ENCODE measurements around the gene ZBTB12. TPM values are rescaled to one million over a fixed set of nuclear protein-coding genes. Genes with fewer than 3 reads are reported as not detected.

Gene ZBTB12
- total and polyA plus RNA-seq, 2 of the 4 experiments (the other 2 are of a cell fraction) = 2.0 to 8.5 TPM

DNA sequence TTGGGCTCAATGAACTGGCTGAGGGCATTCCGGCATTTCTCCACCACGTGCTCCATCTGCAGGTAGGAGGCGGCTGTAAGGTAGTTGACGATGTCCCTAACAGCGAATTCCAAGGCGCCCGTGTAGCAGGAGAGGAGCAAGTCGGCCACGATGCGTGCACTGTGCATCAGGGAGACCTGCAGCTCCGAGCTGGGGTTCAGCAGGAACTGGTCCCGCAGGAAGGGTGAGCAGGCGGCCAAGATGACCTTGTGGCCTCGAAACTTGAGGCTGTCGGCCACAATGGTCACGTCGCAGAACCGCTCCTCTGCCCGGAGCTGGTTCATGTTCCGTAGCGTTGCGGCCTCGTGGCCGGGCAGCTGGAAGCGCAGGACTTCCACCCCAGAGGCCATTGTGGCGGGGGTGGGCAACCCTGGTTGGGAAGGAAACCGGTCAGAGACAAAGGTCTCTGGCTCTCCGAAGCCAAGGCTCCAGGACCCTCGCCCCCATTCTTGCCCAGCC is 920 bp downstream of the ZBTB12 start:
- Histone ChIP-seq H2AFZ (replicated peaks; ENCODE audit: low read length, poor library complexity) (peak overlapping the region; percentile 90), H3K14ac (replicated peaks; ENCODE audit: low read depth, low read length) (peak overlapping the region; percentile 24; the same call in 1 of the 2 replicates), H3K4ac (ENCODE audit: low read depth, low read length) (peak overlapping the region; percentile 53), H3K18ac (ENCODE audit: low read depth, low read length) (peak overlapping the region; percentile 17; the same call in 1 of the 2 replicates), H4K5ac (ENCODE audit: low read depth, low read length) (peak overlapping the region; percentile 53), H2BK15ac (ENCODE audit: low read depth, low read length) (no peak overlapping the region), H3K9me3 (ENCODE audit: control insufficient read depth, insufficient read depth, low read length) (no peaks in the 10 kb centered on the region), H3K9me1 (ENCODE audit: insufficient read depth, low read length) (peaks cover 5% of the 10 kb centered on the region; the same call in 1 of the 2 replicates), H3K23ac (ENCODE audit: low read depth, low read length) (peak overlapping the region; percentile 38; the same call in 1 of the 2 replicates), H2BK5ac (ENCODE audit: low read depth, low read length, poor library complexity, severe bottlenecking) (peak overlapping the region; percentile 58), H3K27ac (ENCODE audit: insufficient read depth, low read length) (peak overlapping the region; percentile 64), H2AK9ac (replicated peaks; ENCODE audit: low read depth, low read length, poor library complexity) (peak overlapping the region; percentile 75), H3K4me1 (ENCODE audit: control insufficient read depth, insufficient read depth, low read length) (peaks cover 12% of the 10 kb centered on the region), H3K36me3 (ENCODE audit: control insufficient read depth, insufficient read depth, low read length) (peaks cover 5% of the 10 kb centered on the region; the same call in 1 of the 2 replicates), H2BK120ac (ENCODE audit: low read depth, low read length) (peak overlapping the region; percentile 5; the same call in 1 of the 2 replicates), H2BK20ac (ENCODE audit: low read depth, low read length) (0 out of 2 replicates have a peak overlapping the region, but pooled peaks have one; percentile 37), H3K4me3 (ENCODE audit: insufficient read depth, low read depth, low read length) (peak overlapping the region; percentile 58), H2AK5ac (ENCODE audit: low read depth, low read length) (peak overlapping the region; percentile 86), H3K4me2 (ENCODE audit: low read depth, low read length) (peak overlapping the region; percentile 79), H3K56ac (ENCODE audit: extremely low read depth, insufficient read depth, low read length) (0 out of 2 replicates have a peak overlapping the region, but pooled peaks have one; percentile 2), H4K8ac (ENCODE audit: low read depth in 2 of 2, low read length in 2 of 2) (peak overlapping the region; percentile 82 to 85; a peak in 3 of 4 replicates), H3K9ac (ENCODE audit: low read depth, low read length) (peak overlapping the region; percentile 54; the same call in 1 of the 2 replicates), H4K91ac (ENCODE audit: insufficient read depth, low read depth, low read length) (peak overlapping the region; percentile 66; the same call in 1 of the 2 replicates), H3K79me1 (ENCODE audit: low read depth in 1 of 2, low read length in 2 of 2) (peaks cover 20 to 46% of the 10 kb centered on the region in 2 experiments; a peak in 3 of 4 replicates), H4K20me1 (ENCODE audit: insufficient read depth, low read length) (peaks cover 7% of the 10 kb centered on the region), H3K27me3 (ENCODE audit: control insufficient read depth, insufficient read depth, low read length) (no peaks in the 10 kb centered on the region)
- intact Hi-C loops (cut with micrococcal nuclease) = loop anchor here (5.0 kb wide), 1 partner anchor 251 kb away; the partner anchor contains the start of genes PPT2 and PRRT1
- in situ Hi-C loops (cut with MboI; ENCODE audit: low sequenced_read_pairs) = no loop called here
- ChIA-PET CTCF (no interaction called here), POLR2A (ENCODE audit: unreplicated experiment) (interaction anchor here (0.6 to 1.3 kb wide), 3 partner anchors 71 to 493 kb away, joined by 3 to 7 read pairs (median 3); no protein-coding TSS in a partner anchor)
- dilution Hi-C loops (cut with HindIII; ENCODE audit: low sequenced_read_pairs, unreplicated experiment) = no loop called here
- 28% methylated on average over 27 of the region's 29 CpGs; no CpG with 5 or more reads in 1 of the 2 experiments for WGBS, 2 experiments (ENCODE audit: extremely low coverage in 2 of 2, insufficient read length in 1 of 2)
- BruUV-seq (replicated peaks) = no TSS peak
- no peak for TF ChIP-seq MXI1 (IDR thresholded peaks at IDR 0.05; ENCODE audit: borderline replicate concordance, low read depth, low read length)
- no peak for TF ChIP-seq RFX5 (IDR thresholded peaks at IDR 0.05; ENCODE audit: low read depth, low read length)
- no peak for TF ChIP-seq SMC3 (IDR thresholded peaks at IDR 0.05; ENCODE audit: low read depth, low read length)
- TF ChIP-seq, protein P1, sequence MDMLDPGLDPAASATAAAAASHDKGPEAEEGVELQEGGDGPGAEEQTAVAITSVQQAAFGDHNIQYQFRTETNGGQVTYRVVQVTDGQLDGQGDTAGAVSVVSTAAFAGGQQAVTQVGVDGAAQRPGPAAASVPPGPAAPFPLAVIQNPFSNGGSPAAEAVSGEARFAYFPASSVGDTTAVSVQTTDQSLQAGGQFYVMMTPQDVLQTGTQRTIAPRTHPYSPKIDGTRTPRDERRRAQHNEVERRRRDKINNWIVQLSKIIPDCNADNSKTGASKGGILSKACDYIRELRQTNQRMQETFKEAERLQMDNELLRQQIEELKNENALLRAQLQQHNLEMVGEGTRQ (IDR thresholded peaks at IDR 0.05; ENCODE audit: low read depth, low read length) = no peak
- no peak for TF ChIP-seq MAZ (IDR thresholded peaks at IDR 0.05; ENCODE audit: borderline replicate concordance, low read depth, low read length)
- no peak for TF ChIP-seq FOS (IDR thresholded peaks at IDR 0.05; ENCODE audit: low read depth, low read length)
- no peak for TF ChIP-seq NFE2L2 (IDR thresholded peaks at IDR 0.05; ENCODE audit: low read depth, low read length)
- TF ChIP-seq BHLHE40 (IDR thresholded peaks at IDR 0.05; ENCODE audit: low read depth, low read length) = no peak
- no peak for ATAC-seq (ENCODE audit: low read depth)
- DNase-seq = no peak

Measured in IMR-90 (cell line).